Globus pallidus (tissue), 1 donor: Measurements from ENCODE around the gene C4orf17.
"Not testable (repeated sequence)": the region's sequence is repeated elsewhere in the genome, so short reads cannot be mapped to it uniquely, and the experiment has no call there.

Source experiments
- DNase-seq: peaks from one replicate; pipeline ENCODE4 v3.0.0-alpha.2; 2015; ENCODE audit warnings: low spot score

Gene C4orf17

GRCh38 chr4:99510721-99511120 lies at the start of gene C4orf17:
C4orf17 (plus strand) TSS chr4:99511021; CDS start chr4:99513082, 2,061 bp downstream.
- no peak for DNase-seq

DNA sequence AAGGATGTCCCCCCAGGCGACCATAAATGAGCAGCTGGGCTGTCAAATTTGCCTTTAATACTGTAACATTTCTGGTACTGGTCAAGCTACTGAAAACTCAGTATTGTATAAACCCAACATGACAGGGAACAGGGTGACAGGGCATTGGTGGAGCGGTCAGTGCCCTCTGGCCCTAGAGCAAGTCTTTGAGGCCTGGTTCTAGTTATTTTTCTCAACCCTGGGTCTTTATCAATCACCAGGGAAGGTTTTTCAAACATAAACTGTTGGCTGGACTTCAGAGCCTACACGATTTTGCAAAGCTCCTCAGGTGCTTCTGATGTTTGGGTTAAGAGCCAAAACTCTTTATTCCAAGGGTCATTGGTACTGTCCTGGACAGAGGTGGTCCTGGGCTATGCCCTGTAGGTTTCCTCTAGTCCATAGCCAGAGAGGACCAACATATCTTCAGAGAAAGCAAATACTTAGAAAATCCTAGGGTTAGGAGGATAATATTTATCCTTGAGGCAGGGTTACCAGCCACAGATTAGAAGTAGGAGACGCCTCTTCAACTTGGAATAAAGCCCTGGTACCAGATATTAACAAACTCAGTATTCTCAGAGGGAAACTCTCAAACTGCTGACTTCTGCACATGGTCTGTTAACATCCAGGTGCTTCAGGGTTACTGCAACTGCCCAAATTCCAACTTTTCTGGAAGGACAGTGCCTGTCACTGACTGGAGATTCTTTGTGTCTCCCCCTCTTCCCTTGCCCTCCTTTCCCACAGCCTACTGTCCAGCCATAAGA lies 49.0 kb upstream of the C4orf17 start:
- no peak for DNase-seq

- DNase-seq, result peak; percentile 72
Measured at GRCh38 chr4:99462875-99463464, 47.9 kb upstream of the C4orf17 start.

GRCh38 chr4:99463566-99463965 lies 47.3 kb upstream of the C4orf17 start:
- DNase-seq, result no peak

- DNase-seq, result peak; percentile 48
Measured at GRCh38 chr4:99467887-99468286, 42.9 kb upstream of the C4orf17 start.

GRCh38 chr4:99468889-99469288 lies 41.9 kb upstream of the C4orf17 start:
- DNase-seq, result no peak

GRCh38 chr4:99471349-99471748 lies 39.5 kb upstream of the C4orf17 start:
- no peak for DNase-seq

DNA sequence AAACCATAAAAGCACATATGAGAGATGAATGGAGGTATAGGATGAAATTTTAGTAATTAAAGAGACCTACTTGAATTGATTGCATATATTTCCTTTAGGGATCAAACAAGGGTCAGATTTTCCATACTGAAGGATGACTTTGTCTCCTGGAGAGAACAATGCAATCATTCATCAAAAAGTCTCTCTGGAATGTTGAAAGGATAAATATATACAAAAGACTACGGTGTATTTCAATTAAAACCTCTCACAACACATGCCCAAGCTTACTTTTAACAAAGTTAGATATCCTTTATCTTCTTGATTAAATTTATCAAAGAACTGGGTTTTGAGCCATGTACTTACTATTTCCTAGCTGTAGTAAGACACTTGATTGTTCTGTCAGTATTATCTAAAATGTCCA lies 38.9 kb upstream of the C4orf17 start:
- DNase-seq, result no peak

- DNase-seq, result no peak
Measured at GRCh38 chr4:99473131-99473530, 37.7 kb upstream of the C4orf17 start.

GRCh38 chr4:99483636-99484035 lies 27.2 kb upstream of the C4orf17 start:
- no peak for DNase-seq

DNA sequence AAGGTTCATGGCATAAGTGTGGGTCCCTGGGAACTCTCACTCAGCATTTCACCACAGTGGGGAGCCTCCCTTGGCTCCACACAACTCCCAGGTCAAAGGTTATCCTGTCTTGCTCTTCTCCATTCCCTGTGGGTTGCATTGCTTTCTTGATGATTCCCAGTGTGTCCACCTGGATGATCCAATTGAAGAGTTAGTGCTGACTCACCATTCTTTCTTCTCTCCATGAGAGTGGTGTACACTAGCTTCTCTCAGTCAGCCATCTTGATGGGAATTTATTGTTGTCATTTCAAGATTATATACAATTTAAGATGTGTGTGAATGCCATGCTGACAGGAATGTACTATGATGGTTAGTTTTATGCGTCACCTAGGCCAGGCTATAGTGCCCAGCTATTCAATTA lies 25.6 kb upstream of the C4orf17 start:
- DNase-seq, result no peak

- not testable (repeated sequence) for DNase-seq
Measured at GRCh38 chr4:99486648-99487047, 24.2 kb upstream of the C4orf17 start.

- no peak for DNase-seq
Measured at GRCh38 chr4:99490286-99490685, 20.5 kb upstream of the C4orf17 start.

GRCh38 chr4:99504804-99505502 lies 5.9 kb upstream of the C4orf17 start:
- no peak for DNase-seq

DNA sequence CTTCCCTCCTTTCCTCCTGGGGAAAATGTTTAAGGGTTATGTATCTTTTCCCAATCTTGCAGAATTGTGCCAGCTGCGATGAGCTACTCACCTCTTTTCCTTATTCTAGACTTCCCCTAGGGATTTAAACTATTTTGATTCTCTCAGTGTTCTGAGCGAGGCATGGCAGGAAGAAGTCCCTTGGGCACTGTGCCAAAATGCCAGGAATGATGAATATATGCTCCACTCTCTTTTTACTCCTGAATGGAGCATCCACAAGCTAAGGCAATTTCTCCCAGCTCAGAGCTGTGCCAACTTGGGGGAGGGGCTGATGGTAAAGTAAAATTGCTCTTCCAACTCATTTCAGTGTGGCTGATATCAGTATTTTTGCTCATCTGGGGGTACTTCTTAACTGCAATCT lies 4.0 kb upstream of the C4orf17 start:
- no peak for DNase-seq

DNA sequence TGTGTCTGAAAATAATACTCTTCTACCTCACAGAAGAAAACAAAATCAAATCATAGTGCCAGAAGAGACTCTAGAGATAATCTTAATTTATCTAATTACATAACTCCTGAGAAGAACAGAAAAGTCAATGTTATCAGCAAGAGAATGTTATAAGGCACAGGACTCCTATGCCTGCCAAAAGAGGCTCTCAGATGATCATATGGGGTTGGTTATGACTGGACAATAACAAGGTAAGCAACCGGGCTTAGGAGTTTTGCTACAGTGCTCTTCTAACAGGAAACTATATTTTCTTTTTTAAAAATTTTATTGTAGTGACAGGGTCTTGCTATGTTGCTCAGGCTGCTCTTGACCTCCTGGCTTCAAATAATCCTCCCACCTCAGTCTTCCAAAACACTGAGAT lies 3.5 kb upstream of the C4orf17 start:
- DNase-seq, result no peak

DNA sequence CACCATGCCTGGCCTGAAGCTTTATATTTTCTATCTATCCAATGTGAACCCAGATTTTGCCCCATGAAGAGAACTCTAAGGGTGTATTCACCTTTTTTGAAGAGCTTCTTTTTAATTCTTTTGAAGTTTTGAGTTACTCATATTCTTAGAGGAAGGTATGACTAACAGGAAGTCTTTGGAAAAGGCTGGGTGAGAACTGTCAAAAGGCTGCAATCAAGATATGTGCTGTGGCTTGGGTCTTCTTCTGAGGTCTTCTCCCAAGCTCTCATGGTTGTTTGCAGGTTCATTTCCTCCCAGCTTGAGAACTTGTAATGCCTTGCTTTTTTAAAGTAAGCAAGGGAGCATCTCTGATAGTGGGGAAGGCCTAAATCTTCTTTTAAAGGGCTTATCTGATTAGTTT lies 3.1 kb upstream of the C4orf17 start:
- DNase-seq, result no peak

DNA sequence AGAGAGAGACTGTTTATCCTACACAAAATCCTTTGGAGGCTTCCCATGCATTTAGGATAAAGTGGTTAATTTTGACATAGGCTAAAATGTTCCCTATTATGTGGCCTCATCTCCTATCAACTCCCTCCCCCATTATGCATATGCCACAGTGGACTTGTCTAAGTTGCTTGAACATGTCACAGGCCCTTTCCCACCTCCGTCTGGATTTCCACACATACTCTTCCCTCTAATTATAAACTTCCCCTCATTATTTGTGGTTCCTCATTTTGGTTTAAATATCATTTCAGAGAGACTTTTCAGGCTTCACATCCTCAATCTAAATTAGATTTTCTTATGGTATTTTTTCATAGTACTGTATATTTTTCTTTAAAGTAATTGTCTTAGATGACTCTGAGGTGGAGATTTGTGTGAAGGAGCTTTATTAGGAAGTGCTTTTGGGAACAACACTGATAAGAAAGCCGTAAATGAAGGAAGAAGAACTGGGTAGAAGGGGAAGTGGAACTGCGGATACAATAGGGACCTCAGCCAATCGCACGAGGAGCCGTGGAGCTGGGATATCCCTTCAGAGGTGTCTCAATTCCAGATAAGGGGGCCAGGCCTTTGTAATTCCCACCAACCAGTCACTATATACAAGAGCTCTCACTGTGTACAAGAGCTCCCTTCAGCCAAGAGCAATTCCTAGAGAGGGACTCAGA lies 7.9 kb downstream of the C4orf17 start:
- peak; percentile 15 for DNase-seq

DNA sequence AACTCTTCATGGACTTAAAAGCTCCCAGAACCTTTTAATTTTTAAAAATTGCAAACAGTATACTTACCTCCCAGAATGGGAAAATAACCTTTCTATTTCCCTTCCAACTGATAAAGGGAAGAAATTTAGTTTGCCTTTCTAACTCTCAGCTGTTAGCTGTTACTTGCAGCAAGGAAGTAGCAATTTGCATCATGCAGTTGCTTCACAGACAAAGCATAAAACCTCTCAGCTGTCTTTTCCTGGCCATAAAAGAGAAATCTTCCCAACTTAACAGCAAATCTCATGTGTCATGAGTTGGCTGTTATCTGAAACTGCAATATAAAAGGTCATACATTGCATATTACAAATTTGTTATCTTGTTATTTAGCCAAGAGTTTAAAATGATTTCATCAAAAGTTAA lies 18.4 kb downstream of the C4orf17 start:
- DNase-seq, result no peak

- no peak for DNase-seq
Measured at GRCh38 chr4:99529956-99530355, 19.1 kb downstream of the C4orf17 start.

- DNase-seq, result not testable (repeated sequence)
Measured at GRCh38 chr4:99534699-99535098, 23.9 kb downstream of the C4orf17 start.

DNA sequence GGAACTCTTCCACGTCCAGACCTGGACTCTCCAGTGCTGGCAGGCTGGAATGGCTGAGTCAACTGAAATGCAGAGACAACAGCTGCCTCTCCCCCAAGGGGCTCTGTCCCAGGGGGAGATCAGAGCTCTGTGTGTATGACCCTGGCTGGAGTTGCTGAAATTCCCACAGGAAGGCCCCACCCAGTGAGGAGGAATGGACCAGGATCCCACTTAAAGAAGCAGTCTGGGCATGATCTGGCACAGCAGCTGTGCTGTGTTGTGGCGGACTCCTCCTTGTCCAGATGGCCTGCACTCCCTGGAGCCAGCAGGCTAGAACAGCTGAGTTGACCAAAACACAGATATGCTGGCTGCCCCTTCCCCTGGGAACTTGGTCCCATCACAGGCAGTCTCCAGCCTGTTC lies 25.4 kb downstream of the C4orf17 start:
- no peak for DNase-seq

GRCh38 chr4:99536848-99537247 lies 26.0 kb downstream of the C4orf17 start:
- DNase-seq, result no peak
